Stimulated activated CD8-positive, alpha-beta memory T cell treated with anti-CD3 and anti-CD28 coated beads, Interleukin-7, amount 100 ng/mL, for 48 hours (primary cell): Measurements from ENCODE around the gene BTBD9.

Experiments
- DNase-seq, 2 donors: peaks; one replicate each; pipeline ENCODE4 v3.0.0-alpha.2; 2020; ENCODE audit warnings: low read depth in 1 of 2; ENCODE audit errors: extremely low read depth in 1 of 2

BTBD9 gene

GRCh38 chr6:38171997-38172738 is 467.6 kb downstream of the BTBD9 start:
- no peak for DNase-seq

- DNase-seq: no peak
Measured at GRCh38 chr6:38170666-38171355, 468.9 kb downstream of the BTBD9 start.

- no peak for DNase-seq
Measured at GRCh38 chr6:38169977-38170526, 469.7 kb downstream of the BTBD9 start.

DNA sequence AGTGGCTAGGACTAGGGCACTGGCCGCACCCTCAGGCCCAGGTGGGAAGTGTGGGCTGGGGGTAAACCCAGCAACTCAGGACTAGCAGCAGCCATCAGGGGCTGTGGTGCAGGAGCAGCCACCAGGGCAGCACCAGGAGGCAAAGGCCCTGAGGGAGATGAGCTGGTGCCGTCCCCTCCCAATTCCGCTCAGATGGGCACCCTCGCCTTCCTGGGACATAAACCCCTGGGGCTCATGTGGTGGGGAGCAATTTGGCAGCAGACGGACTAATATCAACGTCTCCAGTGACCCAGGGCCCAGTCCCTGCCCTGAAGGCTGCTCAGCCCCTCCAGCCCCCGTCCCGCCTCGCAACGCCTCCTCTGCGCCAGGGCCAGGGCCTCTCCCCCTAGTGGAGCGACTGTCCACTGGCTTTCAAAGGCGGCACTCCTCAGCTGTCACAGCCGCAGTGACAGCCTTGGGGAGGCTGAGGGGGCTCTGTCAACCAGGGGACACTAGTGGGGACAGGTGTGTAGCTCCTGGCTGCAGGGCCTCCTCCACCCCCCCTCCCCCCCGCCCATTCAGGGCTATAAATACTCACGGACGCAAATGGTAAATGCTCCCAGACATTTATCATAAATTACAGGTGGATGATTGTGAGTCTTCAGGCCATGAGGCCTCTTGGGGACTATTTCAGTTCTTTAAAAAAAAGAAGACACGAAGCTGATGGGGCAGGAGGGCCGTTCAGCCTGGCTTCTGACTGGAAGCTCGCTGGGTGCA is 470.3 kb downstream of the BTBD9 start:
- no peak for DNase-seq

GRCh38 chr6:38168699-38169098 is 471.0 kb downstream of the BTBD9 start:
- no peak for DNase-seq

- no peak for DNase-seq
Measured at GRCh38 chr6:38168126-38168525, 471.6 kb downstream of the BTBD9 start.

DNA sequence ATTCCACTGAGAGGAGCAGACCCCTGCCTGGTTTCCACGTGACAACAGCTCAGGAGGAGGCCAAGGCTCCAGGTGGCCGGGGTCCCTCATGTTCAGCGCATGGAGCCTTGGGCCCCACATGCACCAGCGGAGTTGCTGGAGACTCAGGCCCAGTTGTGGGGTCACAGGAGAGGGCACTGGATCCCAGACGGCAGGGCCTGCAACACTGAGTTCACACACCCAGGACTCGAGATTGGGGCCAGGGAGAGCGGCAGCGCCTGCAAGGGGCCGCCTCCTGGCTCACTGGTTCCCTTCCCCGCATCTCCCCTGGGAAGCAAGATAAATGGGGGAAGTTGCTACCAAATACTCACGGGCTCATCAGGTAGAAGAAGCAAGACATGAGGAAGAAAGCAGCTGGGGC is 472.1 kb downstream of the BTBD9 start:
- DNase-seq: no peak

- DNase-seq: no peak
Measured at GRCh38 chr6:38166411-38167240, 473.1 kb downstream of the BTBD9 start.

GRCh38 chr6:38164671-38165108 is 475.0 kb downstream of the BTBD9 start:
- DNase-seq: no peak

GRCh38 chr6:38164131-38164481 is 475.6 kb downstream of the BTBD9 start:
- DNase-seq: no peak

GRCh38 chr6:38163186-38164130 is 476.3 kb downstream of the BTBD9 start:
- DNase-seq: no peak

- DNase-seq: no peak
Measured at GRCh38 chr6:38162493-38163185, 477.1 kb downstream of the BTBD9 start.

DNA sequence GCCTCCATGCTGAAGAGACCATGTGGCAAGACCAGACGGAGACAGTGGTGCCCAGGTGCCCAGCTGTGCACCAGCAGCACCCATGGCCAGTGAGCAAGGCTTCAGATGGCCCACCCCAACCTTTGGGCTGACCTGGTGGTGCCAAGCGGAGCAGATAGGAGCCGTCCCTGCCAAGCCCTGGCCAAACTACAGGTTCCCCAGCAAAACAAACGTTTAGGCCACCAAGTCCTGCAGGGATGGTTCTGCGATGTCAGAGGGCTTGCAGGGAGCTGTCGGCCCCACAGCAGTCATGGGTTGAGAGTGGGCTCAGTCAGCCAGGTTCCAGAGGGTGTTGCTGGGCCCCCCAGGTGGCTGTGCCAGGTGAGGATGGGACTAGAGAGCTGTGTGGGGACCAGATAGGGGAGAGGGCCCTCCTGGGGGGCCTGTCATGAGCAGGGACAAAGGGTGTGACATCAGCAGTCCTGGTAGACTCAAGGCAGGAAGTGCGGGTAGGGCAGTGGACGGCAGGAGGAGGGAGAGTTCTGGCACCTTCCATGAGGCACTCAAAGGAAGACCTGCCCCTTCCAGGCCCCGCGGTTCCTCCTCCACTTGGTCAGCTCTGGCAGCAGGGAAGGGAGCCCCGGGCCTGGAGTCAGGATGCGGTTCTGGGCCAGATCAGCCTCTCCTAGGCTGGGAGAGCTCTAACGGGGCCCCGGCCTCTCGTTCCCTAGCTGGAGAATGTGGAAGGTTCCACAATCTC is 477.8 kb downstream of the BTBD9 start:
- no peak for DNase-seq

DNA sequence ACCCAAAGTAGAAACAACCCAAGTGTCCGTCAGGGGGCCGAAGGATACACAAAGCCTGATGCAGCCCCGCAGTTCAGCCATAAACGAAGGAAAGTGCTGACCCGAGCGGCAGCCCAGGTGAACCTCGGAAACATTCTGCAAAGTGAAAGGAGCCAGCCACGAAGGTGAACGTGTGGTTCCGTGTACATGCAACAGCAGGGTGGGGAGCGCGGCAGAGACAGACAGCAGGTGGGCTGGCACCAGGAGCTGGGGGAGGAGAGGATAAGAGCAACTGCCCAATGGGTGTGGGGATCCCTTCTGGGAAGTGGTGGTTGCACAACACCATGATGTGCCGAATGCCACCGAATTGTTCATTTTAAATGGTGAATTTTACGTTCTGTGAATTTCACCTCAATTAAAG is 478.4 kb downstream of the BTBD9 start:
- no peak for DNase-seq

DNA sequence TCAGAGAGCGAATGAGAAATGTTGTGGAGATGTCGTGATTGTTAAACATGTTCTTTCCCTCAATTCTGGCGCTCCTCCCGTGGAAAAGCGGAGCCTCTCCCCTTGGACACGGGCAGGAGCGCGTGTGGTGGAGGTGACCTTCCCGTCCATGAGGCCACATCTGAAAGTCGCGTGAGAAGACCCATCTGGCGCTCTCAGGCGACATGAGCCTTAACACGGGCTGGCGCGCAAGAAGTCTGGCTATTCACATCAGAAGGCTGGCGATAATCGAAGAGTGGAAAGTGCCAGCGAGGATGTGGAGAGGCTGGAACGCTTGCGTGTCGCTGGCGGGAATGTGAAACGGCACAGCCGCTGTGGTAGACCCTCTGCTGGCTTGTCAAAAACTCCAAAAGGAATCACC is 478.9 kb downstream of the BTBD9 start:
- no peak for DNase-seq

DNA sequence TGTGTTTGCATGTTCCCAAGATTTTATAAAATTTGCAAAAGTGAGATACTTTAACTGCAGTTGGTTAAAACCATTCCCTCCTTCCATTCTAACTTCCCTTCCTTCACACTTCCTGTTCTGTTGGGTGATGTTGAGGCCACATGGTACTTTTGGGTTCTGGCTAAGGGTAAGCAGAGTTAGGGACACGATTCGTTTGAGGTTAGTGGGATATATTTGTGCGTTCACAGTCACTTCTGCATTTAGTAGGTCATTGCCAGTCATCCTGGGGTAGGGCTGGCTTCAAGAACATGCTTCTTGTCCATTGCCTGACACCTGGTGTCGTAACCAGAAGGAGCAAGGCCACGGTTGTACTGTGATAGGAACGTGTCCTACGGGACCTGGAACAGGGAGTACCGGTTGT is 480.1 kb downstream of the BTBD9 start:
- DNase-seq: no peak

- no peak for DNase-seq
Measured at GRCh38 chr6:38158762-38159350, 480.9 kb downstream of the BTBD9 start.

DNA sequence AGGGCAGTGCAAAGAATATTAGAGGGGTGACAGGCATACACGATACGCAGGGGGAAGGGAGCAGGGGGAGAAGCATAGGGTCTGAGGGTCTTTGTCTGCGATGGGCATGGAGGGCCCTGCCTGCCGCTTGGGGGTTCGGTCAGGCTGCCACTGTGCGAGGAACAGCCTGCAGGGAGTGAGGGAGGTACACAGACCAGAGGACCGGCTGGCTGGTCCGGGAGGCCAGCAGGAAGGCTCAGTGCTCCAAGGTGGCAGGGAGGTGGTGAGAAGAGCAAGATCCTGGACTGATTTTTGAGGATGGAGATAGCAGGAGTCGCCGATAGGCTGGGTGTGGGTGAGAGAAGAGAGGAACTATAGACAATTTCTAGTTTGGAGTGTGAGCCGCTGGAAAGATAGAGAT is 481.8 kb downstream of the BTBD9 start:
- DNase-seq: no peak
